Activated CD4-positive, alpha-beta memory T cell treated with anti-CD3 and anti-CD28 coated beads for 36 hours (primary cell): ENCODE results near the gene BRICD5. TPM values are rescaled to one million over a fixed set of nuclear protein-coding genes. Genes with fewer than 3 reads are reported as not detected.

Source experiments
- CTCF ChIA-PET: fragments of 350-600 bp; sonication (Branson Sonifier 250); formaldehyde crosslinking; loops from one replicate; lab custom pipeline; 2021; ENCODE audit warnings: antibody characterized with exemption, inconsistent platforms; lab: Charles Lee
- POLR2A ChIA-PET: fragments of 350-600 bp; sonication (Branson Sonifier 250); formaldehyde crosslinking; loops from one replicate; lab custom pipeline; 2021; ENCODE audit warnings: antibody characterized with exemption; lab: Charles Lee
- DNase-seq: peaks from one replicate; pipeline ENCODE4 v3.0.0-alpha.2; 2020
- H3K27ac Mint-ChIP-seq: one replicate; pipeline ENCODE4 v1.8.0; 2021; ENCODE audit warnings: mixed read lengths
- H3K27me3 Mint-ChIP-seq: one replicate; pipeline ENCODE4 v1.8.0; 2021; ENCODE audit warnings: mixed read lengths
- H3K36me3 Mint-ChIP-seq: one replicate; pipeline ENCODE4 v1.8.0; 2021; ENCODE audit warnings: mixed read lengths
- H3K4me1 Mint-ChIP-seq: one replicate; pipeline ENCODE4 v1.8.0; 2021; ENCODE audit warnings: low read depth, mixed read lengths
- H3K4me3 Mint-ChIP-seq: one replicate; pipeline ENCODE4 v1.8.0; 2021; ENCODE audit warnings: mild to moderate bottlenecking, mixed read lengths
- H3K9me3 Mint-ChIP-seq: one replicate; pipeline ENCODE4 v1.8.0; 2021; ENCODE audit warnings: mixed read lengths
- intact Hi-C: fragments of 100-400 bp; cut with micrococcal nuclease; formaldehyde crosslinking; loops from one replicate; pipeline ENCODE4 v1.15.1; 2023
- total RNA-seq, 2 experiments: library from RNA; stranded (reverse); gene quantifications; one replicate each; pipeline ENCODE4 v1.2.3, GENCODE V29; 2021

Gene BRICD5
- total RNA-seq, 2 experiments from 2014 or later = 5.7 to 8.5 TPM

DNA sequence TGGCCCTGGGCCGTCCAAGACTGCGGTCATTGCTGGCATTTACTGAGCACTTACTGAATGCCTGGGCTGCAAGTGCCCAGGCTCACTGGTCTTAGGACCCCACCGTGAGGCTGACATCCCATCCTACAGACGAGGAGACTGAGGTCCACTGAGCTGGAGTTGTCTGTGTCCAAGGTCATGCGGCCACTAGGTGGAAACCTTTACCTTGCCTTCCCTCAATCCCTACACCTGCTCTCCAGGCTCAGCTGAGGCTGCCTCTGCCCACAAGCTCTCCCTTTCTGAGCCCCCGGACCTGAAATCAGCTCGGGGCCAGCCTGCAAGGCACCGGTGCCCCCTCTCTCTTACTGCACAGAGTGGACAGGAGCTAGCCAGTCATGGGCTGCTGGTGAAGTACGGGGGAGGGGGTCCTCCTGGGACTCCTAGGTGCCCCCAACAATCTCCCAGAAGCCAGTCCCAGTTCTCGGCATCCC lies 15.8 kb downstream of the BRICD5 start:
- POLR2A ChIA-PET = interaction anchor here (1.4 to 1.5 kb wide), 2 partner anchors 20 to 57 kb away, joined by 4 to 6 read pairs; partner anchors contain the start of genes ECI1 and PGP
- CTCF ChIA-PET = interaction anchor here (0.6 to 3.9 kb wide), 16 partner anchors 8 to 318 kb away, joined by 3 to 31 read pairs (median 4); partner anchors contain the start of genes ABCA3, CCNF, E4F1 and ECI1
- intact Hi-C loops = loop anchor here (10.0 kb wide), 1 partner anchor 310 kb away; no protein-coding TSS in a partner anchor
- DNase-seq = peak; percentile 67
- no peak overlapping the region for H3K4me3 Mint-ChIP-seq
- H3K27me3 Mint-ChIP-seq = peaks cover 28% of the 10 kb centered on the region
- peaks cover 4% of the 10 kb centered on the region for H3K4me1 Mint-ChIP-seq
- H3K27ac Mint-ChIP-seq = no peak overlapping the region
- H3K36me3 Mint-ChIP-seq = no peaks in the 10 kb centered on the region
- H3K9me3 Mint-ChIP-seq = no peaks in the 10 kb centered on the region

DNA sequence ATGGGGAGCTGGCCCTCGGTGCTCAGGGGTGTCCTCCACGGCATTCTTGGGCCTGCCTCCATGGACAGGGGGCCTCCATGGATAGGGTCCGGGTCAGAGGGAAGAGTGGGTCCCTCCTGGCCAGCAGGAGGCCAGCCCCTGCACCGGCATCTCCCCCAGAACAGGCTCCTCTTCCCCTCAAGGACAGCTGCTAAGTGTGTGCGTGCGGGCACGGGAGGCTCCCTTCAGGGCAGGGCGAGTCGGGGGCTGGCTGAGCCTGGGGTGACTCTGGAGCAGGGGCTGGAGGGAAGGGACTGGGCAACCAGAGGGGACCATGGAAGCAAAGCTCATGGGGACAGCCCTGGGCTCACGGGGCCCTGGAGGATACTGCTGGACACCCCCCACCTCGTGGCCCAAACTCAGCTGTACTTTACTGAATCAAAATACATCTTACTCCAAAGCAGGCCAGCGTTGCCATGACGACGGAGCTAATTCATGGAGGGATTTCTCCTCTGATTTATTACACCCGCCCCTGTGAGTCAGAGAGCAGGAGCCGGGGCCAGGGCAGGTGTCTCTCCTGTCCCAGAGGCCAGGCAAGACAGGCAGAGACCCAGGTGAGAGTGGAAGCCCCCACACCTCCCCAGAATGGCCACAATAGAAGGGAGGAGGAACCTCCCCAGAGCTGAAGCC lies 16.4 kb downstream of the BRICD5 start:
- Mint-ChIP-seq H3K36me3 (no peaks in the 10 kb centered on the region), H3K9me3 (no peaks in the 10 kb centered on the region), H3K4me3 (no peak overlapping the region), H3K27ac (no peak overlapping the region), H3K4me1 (peaks cover 4% of the 10 kb centered on the region), H3K27me3 (peaks cover 28% of the 10 kb centered on the region)
- POLR2A ChIA-PET = interaction anchor here (1.4 to 1.5 kb wide), 2 partner anchors 20 to 58 kb away, joined by 4 to 6 read pairs; partner anchors contain the start of genes ECI1 and PGP
- intact Hi-C loops = loop anchor here (10.0 kb wide), 1 partner anchor 311 kb away; no protein-coding TSS in a partner anchor
- no peak for DNase-seq
- CTCF ChIA-PET = interaction anchor here (0.6 to 3.9 kb wide), 16 partner anchors 9 to 319 kb away, joined by 3 to 31 read pairs (median 4); partner anchors contain the start of genes ABCA3, CCNF, E4F1 and ECI1

DNA sequence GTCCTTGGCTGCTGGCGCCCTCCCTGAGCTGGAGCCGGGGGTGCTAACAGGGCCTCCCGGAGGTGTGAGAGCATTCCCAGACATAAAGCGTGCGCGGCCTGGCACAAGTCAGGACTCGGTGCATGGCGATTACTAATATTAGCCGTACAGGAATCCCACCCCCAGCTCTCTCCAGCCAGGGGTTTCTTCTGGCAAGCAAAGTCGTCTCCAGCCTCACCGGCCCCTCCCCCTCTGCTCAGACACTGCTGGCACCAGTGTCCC lies 19.3 kb downstream of the BRICD5 start:
- H3K4me1 Mint-ChIP-seq = peaks cover 4% of the 10 kb centered on the region
- CTCF ChIA-PET = no interaction called here
- no peak for DNase-seq
- intact Hi-C loops = loop anchor here (10.0 kb wide), 1 partner anchor 313 kb away; no protein-coding TSS in a partner anchor
- H3K27me3 Mint-ChIP-seq = peaks cover 8% of the 10 kb centered on the region
- H3K4me3 Mint-ChIP-seq = no peak overlapping the region
- POLR2A ChIA-PET = no interaction called here
- no peaks in the 10 kb centered on the region for H3K36me3 Mint-ChIP-seq
- no peaks in the 10 kb centered on the region for H3K9me3 Mint-ChIP-seq
- H3K27ac Mint-ChIP-seq = no peak overlapping the region

DNA sequence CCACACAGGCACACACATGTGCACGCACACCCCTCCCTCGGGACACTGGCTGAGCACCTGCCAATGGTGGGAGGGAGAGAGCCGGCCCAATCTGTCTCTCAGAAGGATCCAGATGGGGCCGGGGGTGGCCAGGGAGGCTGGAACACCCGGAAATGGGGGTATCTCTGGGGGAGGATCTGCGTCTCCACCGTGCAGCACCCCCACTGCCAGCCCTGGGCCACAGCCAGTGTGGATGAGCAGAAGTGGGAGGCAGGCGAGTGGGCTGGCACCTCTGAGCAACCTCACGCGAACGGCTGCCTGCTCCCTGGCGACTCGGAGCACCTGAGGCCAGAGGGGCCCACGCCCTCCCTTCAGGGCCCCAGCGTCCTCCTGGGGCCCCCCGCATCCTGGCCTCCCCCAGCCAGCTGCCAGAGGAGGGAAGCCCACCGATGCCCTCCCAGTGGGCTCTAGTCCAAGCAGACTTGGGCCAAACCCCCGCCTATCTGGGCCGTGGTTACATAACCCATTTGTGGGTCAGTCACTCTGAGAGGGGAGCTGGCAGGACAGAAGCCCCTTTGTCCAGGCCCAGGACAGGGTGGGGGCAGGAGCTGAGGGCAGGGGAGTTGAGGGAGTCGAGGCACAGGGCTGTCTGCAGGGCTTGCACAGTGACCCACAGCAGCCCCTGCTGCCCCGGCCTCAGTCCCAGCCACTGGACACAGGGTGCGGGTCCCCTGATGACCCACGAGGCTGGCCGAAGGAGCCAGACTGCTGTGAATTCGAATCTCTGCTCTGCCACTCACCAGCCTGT lies 19.8 kb downstream of the BRICD5 start:
- ChIA-PET POLR2A (no interaction called here), CTCF (no interaction called here)
- H3K9me3 Mint-ChIP-seq = no peaks in the 10 kb centered on the region
- H3K4me3 Mint-ChIP-seq = no peak overlapping the region
- H3K4me1 Mint-ChIP-seq = peaks cover 4% of the 10 kb centered on the region
- DNase-seq = no peak
- no peaks in the 10 kb centered on the region for H3K36me3 Mint-ChIP-seq
- intact Hi-C loops = loop anchor here (10.0 kb wide), 1 partner anchor 314 kb away; no protein-coding TSS in a partner anchor
- peaks cover 8% of the 10 kb centered on the region for H3K27me3 Mint-ChIP-seq
- H3K27ac Mint-ChIP-seq = no peak overlapping the region

DNA sequence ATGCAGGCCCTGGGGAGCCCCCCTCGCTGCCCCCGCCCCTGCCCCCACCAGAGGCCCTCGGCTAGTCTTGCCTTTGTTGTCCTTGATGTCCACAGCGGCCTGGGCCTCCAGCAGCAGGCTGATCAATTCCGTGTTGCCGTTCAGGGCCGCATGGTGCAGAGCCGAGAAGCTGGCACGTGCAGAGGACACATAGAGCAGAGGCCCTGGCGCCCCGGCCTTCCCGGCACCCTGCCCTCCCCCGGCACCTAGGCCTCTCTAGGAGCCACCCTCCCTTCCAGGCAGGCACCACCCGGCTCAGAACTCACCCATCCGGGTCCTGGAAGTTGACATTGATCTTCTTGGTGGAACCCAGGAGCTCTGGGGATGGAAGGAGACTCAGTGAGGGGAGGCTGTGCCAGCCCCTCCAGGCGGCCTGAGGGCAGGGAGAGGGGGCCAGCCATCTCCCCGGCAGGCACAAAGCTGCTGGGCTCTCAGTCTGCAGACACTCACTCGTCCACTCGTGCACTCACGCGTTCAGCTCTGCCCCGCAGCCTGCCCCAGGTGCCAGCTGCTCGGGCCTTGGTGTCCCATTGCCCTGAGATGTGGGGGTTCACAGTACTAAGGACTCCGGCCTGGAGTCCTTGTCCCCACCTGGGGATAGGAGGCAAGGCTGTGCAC lies 20.5 kb downstream of the BRICD5 start:
- POLR2A ChIA-PET = no interaction called here

DNA sequence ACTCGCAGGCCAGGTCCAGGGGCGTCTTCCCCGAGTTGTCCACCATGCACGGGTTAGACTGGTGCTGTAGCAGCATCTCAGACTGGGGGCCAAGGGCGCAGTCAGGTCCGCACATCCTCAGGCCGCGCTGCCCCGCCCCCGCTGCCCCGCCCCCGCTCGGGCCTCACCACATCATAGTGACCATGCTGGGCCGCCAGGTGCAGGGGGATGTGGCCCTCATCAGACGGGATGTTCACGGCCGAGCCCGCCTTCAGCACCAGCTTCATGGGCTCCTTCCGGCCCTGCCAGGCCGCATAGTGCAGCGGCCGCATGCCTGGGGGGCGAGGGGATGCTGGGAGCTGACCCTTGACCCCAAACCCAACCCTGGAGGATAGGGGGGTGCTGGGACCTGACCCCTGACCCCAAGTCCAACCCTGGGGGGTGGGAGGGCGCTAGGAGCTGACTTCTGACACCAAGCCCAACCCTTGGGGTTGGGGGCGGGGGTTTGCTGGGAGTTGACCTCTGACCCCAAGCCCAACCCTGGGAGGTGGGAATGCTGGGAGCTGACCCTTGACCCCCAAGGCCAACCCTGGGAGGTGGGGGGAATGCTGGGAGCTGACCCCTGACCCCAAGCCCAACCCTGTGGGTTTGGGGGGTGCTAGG lies 21.3 kb downstream of the BRICD5 start:
- ChIA-PET CTCF (no interaction called here), POLR2A (no interaction called here)
- DNase-seq = no peak
- Mint-ChIP-seq H3K27me3 (no peaks in the 10 kb centered on the region), H3K36me3 (no peaks in the 10 kb centered on the region), H3K4me1 (no peaks in the 10 kb centered on the region), H3K4me3 (no peak overlapping the region), H3K9me3 (no peaks in the 10 kb centered on the region), H3K27ac (no peak overlapping the region)
- intact Hi-C loops = no loop called here

More for the DNA sequence above, 20.5 kb downstream of the BRICD5 start:
- CTCF ChIA-PET = no interaction called here
- DNase-seq = no peak
- Mint-ChIP-seq H3K27me3 (peaks cover 5% of the 10 kb centered on the region), H3K9me3 (no peaks in the 10 kb centered on the region), H3K4me3 (no peak overlapping the region), H3K36me3 (no peaks in the 10 kb centered on the region), H3K27ac (no peak overlapping the region), H3K4me1 (peaks cover 4% of the 10 kb centered on the region)
- intact Hi-C loops = loop anchor here (10.0 kb wide), 1 partner anchor 315 kb away; no protein-coding TSS in a partner anchor

DNA sequence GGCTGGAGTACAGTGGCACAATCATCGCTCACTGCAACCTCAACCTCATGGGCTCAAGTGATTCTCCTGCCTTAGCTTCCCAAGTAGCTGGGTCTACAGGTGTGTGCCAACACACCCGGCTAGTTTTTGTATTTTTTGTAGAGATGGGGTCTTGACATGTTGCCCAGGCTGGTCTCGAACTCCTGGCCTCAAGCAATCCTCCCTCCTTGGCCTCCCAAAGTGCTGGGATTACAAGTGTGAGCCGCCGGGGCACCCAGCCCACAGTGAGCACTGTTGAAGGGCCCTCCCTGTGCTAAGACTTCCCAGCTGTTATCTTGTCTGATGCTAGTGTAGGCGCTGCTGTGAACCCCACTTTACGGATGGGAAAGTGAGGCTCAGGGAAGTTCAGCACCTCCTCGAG lies 22.3 kb downstream of the BRICD5 start:
- no peaks in the 10 kb centered on the region for H3K36me3 Mint-ChIP-seq
- no peak overlapping the region for H3K27ac Mint-ChIP-seq
- no peaks in the 10 kb centered on the region for H3K9me3 Mint-ChIP-seq
- H3K4me1 Mint-ChIP-seq = no peaks in the 10 kb centered on the region
- no peak overlapping the region for H3K4me3 Mint-ChIP-seq
- intact Hi-C loops = no loop called here
- POLR2A ChIA-PET = interaction anchor here (0.6 kb wide), 1 partner anchor 116 kb away, joined by 5 read pairs; no protein-coding TSS in a partner anchor
- H3K27me3 Mint-ChIP-seq = no peaks in the 10 kb centered on the region
- no peak for DNase-seq
- CTCF ChIA-PET = no interaction called here

GRCh38 chr16:2187212-2187611 lies 23.5 kb downstream of the BRICD5 start:
- no peaks in the 10 kb centered on the region for H3K4me1 Mint-ChIP-seq
- H3K36me3 Mint-ChIP-seq = no peaks in the 10 kb centered on the region
- CTCF ChIA-PET = no interaction called here
- H3K27me3 Mint-ChIP-seq = no peaks in the 10 kb centered on the region
- no peak overlapping the region for H3K27ac Mint-ChIP-seq
- DNase-seq = no peak
- POLR2A ChIA-PET = no interaction called here
- no peak overlapping the region for H3K4me3 Mint-ChIP-seq
- no peaks in the 10 kb centered on the region for H3K9me3 Mint-ChIP-seq
- intact Hi-C loops = no loop called here

GRCh38 chr16:2186505-2186904 lies 24.2 kb downstream of the BRICD5 start:
- no peak for DNase-seq
- no peaks in the 10 kb centered on the region for H3K27me3 Mint-ChIP-seq
- ChIA-PET POLR2A (no interaction called here), CTCF (no interaction called here)
- H3K36me3 Mint-ChIP-seq = no peaks in the 10 kb centered on the region
- no peaks in the 10 kb centered on the region for H3K9me3 Mint-ChIP-seq
- no peak overlapping the region for H3K27ac Mint-ChIP-seq
- no peaks in the 10 kb centered on the region for H3K4me1 Mint-ChIP-seq
- H3K4me3 Mint-ChIP-seq = no peak overlapping the region
- intact Hi-C loops = no loop called here

GRCh38 chr16:2186064-2186463 lies 24.6 kb downstream of the BRICD5 start:
- intact Hi-C loops = no loop called here
- H3K4me1 Mint-ChIP-seq = no peaks in the 10 kb centered on the region
- no peak overlapping the region for H3K4me3 Mint-ChIP-seq
- H3K9me3 Mint-ChIP-seq = no peaks in the 10 kb centered on the region
- no peaks in the 10 kb centered on the region for H3K36me3 Mint-ChIP-seq
- no peak for DNase-seq
- CTCF ChIA-PET = no interaction called here
- POLR2A ChIA-PET = no interaction called here
- no peak overlapping the region for H3K27ac Mint-ChIP-seq
- H3K27me3 Mint-ChIP-seq = no peaks in the 10 kb centered on the region

DNA sequence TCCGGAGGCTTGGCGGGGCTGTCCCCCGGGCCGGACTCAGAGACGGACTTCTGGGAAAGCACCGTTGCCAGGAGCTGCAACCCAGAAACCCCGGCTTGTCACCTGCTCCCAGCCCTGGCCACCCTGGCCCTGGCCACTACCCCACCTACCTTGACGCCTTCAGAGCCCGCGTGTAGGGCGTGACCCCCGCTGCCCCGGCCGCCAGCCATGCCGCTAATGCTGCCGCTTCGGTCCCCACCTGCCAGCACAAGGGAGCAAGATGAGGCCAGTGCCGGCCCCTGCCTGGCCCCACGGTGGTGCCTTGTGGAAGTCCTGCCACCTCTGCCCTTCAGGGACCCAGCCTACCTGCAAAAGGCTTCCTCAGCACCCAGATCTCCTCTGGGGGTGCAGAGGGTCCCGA lies 25.7 kb downstream of the BRICD5 start:
- H3K4me1 Mint-ChIP-seq = no peaks in the 10 kb centered on the region
- no peaks in the 10 kb centered on the region for H3K9me3 Mint-ChIP-seq
- no peaks in the 10 kb centered on the region for H3K36me3 Mint-ChIP-seq
- no peak for DNase-seq
- CTCF ChIA-PET = no interaction called here
- no peak overlapping the region for H3K4me3 Mint-ChIP-seq
- intact Hi-C loops = no loop called here
- no peaks in the 10 kb centered on the region for H3K27me3 Mint-ChIP-seq
- H3K27ac Mint-ChIP-seq = no peak overlapping the region
- POLR2A ChIA-PET = no interaction called here
